Lung (tissue), 12 donors: ENCODE measurements around the gene A1CF. TPM values are rescaled to one million over a fixed set of nuclear protein-coding genes. Genes with fewer than 3 reads are reported as not detected.
"Not testable (repeated sequence)": the region's sequence is repeated elsewhere in the genome, so short reads cannot be mapped to it uniquely, and the experiment has no call there.

Experiments
- ATAC-seq: fragments of 200-7000 bp; cut with Tn5 transposase; one replicate; pipeline ENCODE4 v1.9.1; 2020; ENCODE audit warnings: moderate number of reproducible peaks; ENCODE audit not compliant: insufficient read depth, low FRiP score
- DNase-seq, 3 donors: peaks; one replicate each; pipeline ENCODE4 v3.0.0-alpha.2; 2013 to 2017
- H3K27ac ChIP-seq, 2 donors: one replicate each; pipeline ENCODE4 v1.5.1; 2013; ENCODE audit warnings: mild to moderate bottlenecking in 2 of 2, moderate library complexity in 2 of 2, control low read depth in 1 of 2, inconsistent platforms in 1 of 2, low read depth in 1 of 2, low read length in 1 of 2
- H3K27me3 ChIP-seq, 3 donors: one replicate each; pipeline ENCODE4 v1.5.1; 2013; ENCODE audit warnings: low read length in 2 of 3; ENCODE audit not compliant: control insufficient read depth in 3 of 3, insufficient read depth in 3 of 3
- H3K36me3 ChIP-seq, 4 donors: one replicate each; pipeline ENCODE4 v1.5.1; 2013; ENCODE audit warnings: low read length in 4 of 4, mild to moderate bottlenecking in 1 of 4, moderate library complexity in 1 of 4; ENCODE audit not compliant: control insufficient read depth in 4 of 4, insufficient read depth in 4 of 4
- H3K4me1 ChIP-seq, 5 donors: one replicate each; pipeline ENCODE4 v1.5.1; 2013; ENCODE audit warnings: low read length in 5 of 5, mild to moderate bottlenecking in 2 of 5, moderate library complexity in 1 of 5; ENCODE audit not compliant: control insufficient read depth in 5 of 5, insufficient read depth in 5 of 5
- H3K4me3 ChIP-seq: one replicate; pipeline ENCODE4 v1.5.1; 2013; ENCODE audit warnings: mild to moderate bottlenecking, control low read depth, moderate library complexity
- H3K9ac ChIP-seq, 2 donors: one replicate each; pipeline ENCODE4 v1.5.1; 2013; ENCODE audit warnings: low read length in 2 of 2, control low read depth in 1 of 2; ENCODE audit not compliant: insufficient read depth in 1 of 2
- H3K9me3 ChIP-seq, 4 donors: one replicate each; pipeline ENCODE4 v1.5.1; 2013; ENCODE audit warnings: low read length in 3 of 4, mild to moderate bottlenecking in 1 of 4, moderate library complexity in 1 of 4; ENCODE audit not compliant: control insufficient read depth in 4 of 4, insufficient read depth in 3 of 4
- WGBS, 2 donors: extraction: QIAGEN DNeasy Blood & Tissue Kit; methylation state at CpG; one replicate each; pipeline ENCODE4 v1.1.7; 2013; 5-methylcytosine and 5-hydroxymethylcytosine counted together
- polyA plus RNA-seq, 2 donors: library from polyadenylated mRNA; stranded (reverse); fragments of 200-250 nt; gene quantifications; one replicate each; pipeline ENCODE4 v1.2.1, GENCODE V29; 2013
- total RNA-seq, 2 donors: library from RNA; depleted of rRNA in 1 of 2; stranded (reverse); fragments of >200 nt in 1 of 2; gene quantifications; one replicate each; pipeline ENCODE4 v1.2.1, GENCODE V29; 2014 to 2021
- TF ChIP-seq, protein P1 (sequence below): IDR thresholded peaks from 2 replicates; pipeline ENCODE4 v1.5.1; 2012; ENCODE audit warnings: mild to moderate bottlenecking; ENCODE audit errors: control extremely low read depth, extremely low read depth
- donor health status: control.
- donor health status: control.
- donor health status: Bipolar disorder and iron deficiency.
- donor health status: healthy.
- donor health status: DM: yes; HTN: yes; CAD: no.

Gene A1CF
- total and polyA plus RNA-seq, 4 donors: under 0.01 to 0.25 (median 0.05) TPM

GRCh38 chr10:50794490-50794889 lies 90.9 kb downstream of the A1CF start:
- H3K4me3 ChIP-seq: no peak overlapping the region
- no peaks in the 10 kb centered on the region for H3K9me3 ChIP-seq
- TF ChIP-seq, protein P1, sequence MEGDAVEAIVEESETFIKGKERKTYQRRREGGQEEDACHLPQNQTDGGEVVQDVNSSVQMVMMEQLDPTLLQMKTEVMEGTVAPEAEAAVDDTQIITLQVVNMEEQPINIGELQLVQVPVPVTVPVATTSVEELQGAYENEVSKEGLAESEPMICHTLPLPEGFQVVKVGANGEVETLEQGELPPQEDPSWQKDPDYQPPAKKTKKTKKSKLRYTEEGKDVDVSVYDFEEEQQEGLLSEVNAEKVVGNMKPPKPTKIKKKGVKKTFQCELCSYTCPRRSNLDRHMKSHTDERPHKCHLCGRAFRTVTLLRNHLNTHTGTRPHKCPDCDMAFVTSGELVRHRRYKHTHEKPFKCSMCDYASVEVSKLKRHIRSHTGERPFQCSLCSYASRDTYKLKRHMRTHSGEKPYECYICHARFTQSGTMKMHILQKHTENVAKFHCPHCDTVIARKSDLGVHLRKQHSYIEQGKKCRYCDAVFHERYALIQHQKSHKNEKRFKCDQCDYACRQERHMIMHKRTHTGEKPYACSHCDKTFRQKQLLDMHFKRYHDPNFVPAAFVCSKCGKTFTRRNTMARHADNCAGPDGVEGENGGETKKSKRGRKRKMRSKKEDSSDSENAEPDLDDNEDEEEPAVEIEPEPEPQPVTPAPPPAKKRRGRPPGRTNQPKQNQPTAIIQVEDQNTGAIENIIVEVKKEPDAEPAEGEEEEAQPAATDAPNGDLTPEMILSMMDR: no peak
- no peaks in the 10 kb centered on the region for H3K4me1 ChIP-seq
- ATAC-seq: no peak
- no peaks in the 10 kb centered on the region for H3K27me3 ChIP-seq
- no peaks in the 10 kb centered on the region for H3K36me3 ChIP-seq
- H3K9ac ChIP-seq: no peak overlapping the region
- H3K27ac ChIP-seq: no peak overlapping the region
- no peak for DNase-seq

- TF ChIP-seq, protein P1: no peak
- H3K27ac ChIP-seq: no peak overlapping the region
- 63 to 81% methylated on average over 1 of the region's 1 CpG for WGBS, 2 donors
- H3K4me3 ChIP-seq: no peak overlapping the region
- DNase-seq (peak in 2 of 3 donors; percentile 48 to 62), ATAC-seq (peak; percentile 47)
- H3K4me1 ChIP-seq: peaks cover 0 to 7% (median 0%) of the 10 kb centered on the region in 5 donors
- no peak overlapping the region for H3K9ac ChIP-seq
- H3K27me3 ChIP-seq: no peaks in the 10 kb centered on the region
- no peaks in the 10 kb centered on the region for H3K36me3 ChIP-seq
- no peaks in the 10 kb centered on the region for H3K9me3 ChIP-seq
Measured at GRCh38 chr10:50788951-50789945, 96.2 kb downstream of the A1CF start.

DNA sequence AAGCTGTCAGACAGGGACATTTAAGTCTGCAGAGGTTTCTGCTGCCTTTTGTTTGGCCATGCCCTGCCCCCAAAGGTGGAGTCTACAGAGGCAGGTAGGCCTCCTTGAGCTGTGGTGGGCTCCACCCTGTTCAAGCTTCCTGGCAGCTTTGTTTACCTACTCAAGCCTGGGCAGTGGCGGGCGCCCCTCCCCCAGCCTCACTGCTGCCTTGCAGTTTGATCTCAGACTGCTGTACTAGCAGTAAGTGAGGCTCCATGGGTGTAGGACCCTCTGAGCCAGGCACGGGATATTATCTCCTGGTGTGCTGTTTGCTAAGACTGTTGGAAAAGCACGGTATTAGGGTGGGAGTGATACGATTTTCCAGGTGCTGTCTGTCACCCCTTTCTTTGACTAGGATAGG lies 97.5 kb downstream of the A1CF start:
- not testable (repeated sequence) for H3K27me3 ChIP-seq, H3K9ac ChIP-seq, H3K36me3 ChIP-seq, H3K4me3 ChIP-seq, DNase-seq, H3K27ac ChIP-seq, H3K9me3 ChIP-seq, H3K4me1 ChIP-seq, ATAC-seq
- 49 to 69% methylated on average over 5 of the region's 5 CpGs for WGBS, 2 donors

DNA sequence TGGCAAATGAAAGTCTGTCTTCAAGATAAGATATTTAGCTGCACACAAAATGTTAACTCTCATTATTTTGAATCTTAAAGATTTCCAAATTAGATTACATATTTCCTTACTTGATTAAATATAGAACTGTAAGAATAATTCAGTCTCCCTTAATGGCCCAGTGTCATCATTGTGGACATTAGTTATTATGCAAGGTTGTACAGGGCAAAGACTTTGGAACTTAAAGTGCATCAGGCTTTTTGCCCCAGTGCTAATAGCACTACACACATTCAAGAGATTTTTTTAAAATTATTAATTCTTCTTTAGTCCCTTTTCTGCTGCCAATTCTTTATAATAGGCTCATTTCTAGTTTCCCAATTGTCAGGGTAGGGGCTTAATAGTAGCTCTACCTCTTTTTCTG lies 103.4 kb downstream of the A1CF start:
- not testable (repeated sequence) for H3K27me3 ChIP-seq, H3K9ac ChIP-seq, H3K4me3 ChIP-seq, H3K36me3 ChIP-seq, H3K27ac ChIP-seq, DNase-seq, H3K4me1 ChIP-seq, ATAC-seq, H3K9me3 ChIP-seq

DNA sequence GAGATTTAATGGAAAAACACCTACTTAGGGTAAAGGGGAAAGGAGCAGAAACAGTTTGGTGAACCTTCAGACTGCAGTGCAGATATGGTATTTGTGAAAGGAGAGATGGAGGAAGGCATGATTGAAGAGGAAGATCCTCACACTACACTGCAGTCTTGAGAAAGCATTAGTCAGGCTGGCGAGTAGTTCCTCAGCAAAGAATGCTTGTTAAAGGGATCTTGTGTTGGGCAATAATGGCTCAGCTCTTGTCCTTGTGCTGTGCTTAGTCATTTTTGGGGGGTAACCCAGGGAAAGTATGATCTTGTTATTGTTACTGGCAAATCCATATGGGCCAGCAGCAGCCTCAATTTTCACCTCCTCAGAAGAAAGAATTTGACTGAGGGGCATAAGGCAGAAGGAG lies 105.4 kb downstream of the A1CF start:
- ATAC-seq, H3K9ac ChIP-seq, H3K27me3 ChIP-seq, DNase-seq, H3K9me3 ChIP-seq, H3K36me3 ChIP-seq, H3K27ac ChIP-seq, H3K4me1 ChIP-seq, H3K4me3 ChIP-seq: not testable (repeated sequence)
- 52 to 60% methylated on average over 1 of the region's 1 CpG for WGBS, 2 donors

DNA sequence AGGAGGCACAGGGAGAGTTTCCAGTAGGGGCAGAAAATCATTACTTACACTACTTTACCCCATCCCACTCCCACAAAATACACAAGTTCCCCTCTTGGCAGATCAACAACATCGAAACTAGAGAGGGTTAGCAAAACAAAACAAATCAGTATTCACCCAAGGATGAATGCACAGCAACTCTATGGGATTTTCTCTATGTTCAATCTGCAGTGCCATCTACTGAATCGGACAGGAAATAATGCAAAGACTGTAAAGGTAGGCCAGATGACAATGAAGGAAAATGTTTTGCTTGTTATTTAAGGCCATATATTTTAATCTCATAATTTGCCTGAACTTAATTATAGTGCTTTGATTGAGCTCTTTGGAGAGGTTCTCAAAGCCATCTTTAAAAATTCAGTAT lies 110.6 kb downstream of the A1CF start:
- WGBS, 2 donors: 59 to 74% methylated on average over 2 of the region's 2 CpGs

GRCh38 chr10:50772042-50772441 lies 113.4 kb downstream of the A1CF start:
- H3K9me3 ChIP-seq, H3K27me3 ChIP-seq, H3K27ac ChIP-seq, H3K4me1 ChIP-seq, H3K4me3 ChIP-seq, H3K36me3 ChIP-seq, H3K9ac ChIP-seq, ATAC-seq: not testable (repeated sequence)
- 79 to 94% methylated on average over 3 of the region's 3 CpGs for WGBS, 2 donors
- DNase-seq: peak in 1 of 3 donors; percentile 8

More for the DNA sequence above, 110.6 kb downstream of the A1CF start:
- not testable (repeated sequence) for H3K36me3 ChIP-seq, H3K4me3 ChIP-seq, H3K9me3 ChIP-seq, H3K4me1 ChIP-seq, H3K27ac ChIP-seq, H3K27me3 ChIP-seq, ATAC-seq, H3K9ac ChIP-seq
- peak in 2 of 3 donors; percentile 4 to 12 for DNase-seq
